Lower leg skin (tissue), 4 donors: ENCODE measurements around the gene PYCR2. TPM values are rescaled to one million over a fixed set of nuclear protein-coding genes. Genes with fewer than 3 reads are reported as not detected.

Experiments used
- DNase-seq, 2 donors: peaks; one replicate each; pipeline ENCODE4 v3.0.0-alpha.2; 2019; ENCODE audit warnings: low spot score in 2 of 2
- H3K4me3 ChIP-seq: fragments of 200-600 bp; sonication (generic); 2 replicates; pipeline ENCODE4 v1.5.1; 2017; ENCODE audit warnings: mild to moderate bottlenecking, low read depth; ENCODE audit not compliant: poor library complexity, severe bottlenecking
- CTCF ChIP-seq, 3 donors: fragments of 450-650 bp; IDR thresholded peaks; one replicate each; pipeline ENCODE4 v1.5.1; 2016; ENCODE audit warnings: antibody characterized with exemption in 3 of 3, mild to moderate bottlenecking in 3 of 3, moderate library complexity in 2 of 3
- POLR2A ChIP-seq, 2 donors: fragments of 450-650 bp; IDR thresholded peaks; one replicate each; pipeline ENCODE4 v1.6.1; 2016 to 2017; ENCODE audit warnings: antibody characterized with exemption in 2 of 2, mild to moderate bottlenecking in 1 of 2, moderate library complexity in 1 of 2
- WGBS, 2 donors: methylation state at CpG; one replicate each; pipeline ENCODE4 v1.1.5; 2018; 5-methylcytosine and 5-hydroxymethylcytosine counted together
- intact Hi-C: fragments of 100-400 bp; cut with DNase I; formaldehyde crosslinking; loops from one replicate; pipeline ENCODE4 v1.15.0; 2023; ENCODE audit warnings: low total_unique reads
- total RNA-seq, 4 donors: library from RNA; depleted of rRNA; stranded (reverse); fragments of >200 nt; gene quantifications; one replicate each; pipeline ENCODE4 v1.1.0, GENCODE V29; 2016

PYCR2 gene
- total RNA-seq, 4 donors from 2014 or later: 35.4 to 43.1 (median 37.9) TPM

- intact Hi-C loops: no loop called here
- DNase-seq: no peak
- no peak overlapping the region for H3K4me3 ChIP-seq
- WGBS, 2 donors: 95 to 100% methylated on average over 1 of the region's 1 CpG
- TF ChIP-seq CTCF (IDR thresholded peaks at IDR 0.05): no peak
- no peak for TF ChIP-seq POLR2A (IDR thresholded peaks at IDR 0.05)
These were observed 14.6 kb downstream of the PYCR2 start for GRCh38 chr1:225909477-225909876.

GRCh38 chr1:225908773-225909172, 15.3 kb downstream of the PYCR2 start:
- intact Hi-C loops: no loop called here
- TF ChIP-seq CTCF (IDR thresholded peaks at IDR 0.05) (no peak), POLR2A (IDR thresholded peaks at IDR 0.05) (no peak)
- DNase-seq: no peak
- WGBS, 2 donors: 72 to 78% methylated on average over 2 of the region's 2 CpGs
- no peak overlapping the region for H3K4me3 ChIP-seq

GRCh38 chr1:225908013-225908640, 15.9 kb downstream of the PYCR2 start:
- DNase-seq: no peak
- H3K4me3 ChIP-seq: no peak overlapping the region
- intact Hi-C loops: no loop called here
- WGBS, 2 donors: 63 to 82% methylated on average over 5 of the region's 5 CpGs
- TF ChIP-seq POLR2A (IDR thresholded peaks at IDR 0.05): no peak
- no peak for TF ChIP-seq CTCF (IDR thresholded peaks at IDR 0.05)

GRCh38 chr1:225907341-225907740, 16.7 kb downstream of the PYCR2 start:
- intact Hi-C loops: no loop called here

GRCh38 chr1:225906467-225906866, 17.6 kb downstream of the PYCR2 start:
- intact Hi-C loops: no loop called here
- 89 to 90% methylated on average over 6 of the region's 6 CpGs for WGBS, 2 donors
- TF ChIP-seq POLR2A (IDR thresholded peaks at IDR 0.05) (no peak), CTCF (IDR thresholded peaks at IDR 0.05) (no peak)

More at GRCh38 chr1:225907341-225907740, 16.7 kb downstream of the PYCR2 start:
- no peak overlapping the region for H3K4me3 ChIP-seq
- DNase-seq: no peak
- TF ChIP-seq CTCF (IDR thresholded peaks at IDR 0.05) (no peak), POLR2A (IDR thresholded peaks at IDR 0.05) (no peak)
- 94 to 97% methylated on average over 6 to 7 of the region's 7 CpGs for WGBS, 2 donors

GRCh38 chr1:225903623-225904022, 20.4 kb downstream of the PYCR2 start:
- intact Hi-C loops: no loop called here
- no peak for DNase-seq
- TF ChIP-seq CTCF (IDR thresholded peaks at IDR 0.05): no peak
- no peak for TF ChIP-seq POLR2A (IDR thresholded peaks at IDR 0.05)
- 63 to 72% methylated on average over 4 of the region's 4 CpGs for WGBS, 2 donors
- no peak overlapping the region for H3K4me3 ChIP-seq

More at GRCh38 chr1:225906467-225906866, 17.6 kb downstream of the PYCR2 start:
- no peak for DNase-seq
- H3K4me3 ChIP-seq: no peak overlapping the region
